A549 (cell line): ENCODE measurements around the gene VSTM4. TPM values are rescaled to one million over a fixed set of nuclear protein-coding genes. Genes with fewer than 3 reads are reported as not detected.

Experiments
- CEBPB ChIP-seq, 2 experiments: fragments of >200 bp in 1 of 2; sonication (Bioruptor Twin) in 1 of 2; formaldehyde crosslinking in 1 of 2; IDR thresholded peaks; 2 replicates each; pipeline ENCODE4 v1.6.1; 2012 to 2016
- FOXS1 ChIP-seq: fragments of 250-450 bp; sonication (Bioruptor Pico); IDR thresholded peaks from 2 replicates; pipeline ENCODE4 v1.5.0; 2020; ENCODE audit warnings: mild to moderate bottlenecking, moderate library complexity
- MYC ChIP-seq: IDR thresholded peaks from 2 replicates; pipeline ENCODE4 v1.6.1; 2012; ENCODE audit warnings: mild to moderate bottlenecking, inconsistent platforms, low read length, improper control_type of control experiment, borderline replicate concordance
- ZC3H11A ChIP-seq: fragments of 450-650 bp; IDR thresholded peaks from 2 replicates; pipeline ENCODE4 v1.6.1; 2014; ENCODE audit warnings: antibody characterized with exemption, mild to moderate bottlenecking
- ZSCAN20 ChIP-seq: fragments of 250-450 bp; sonication (Bioruptor Pico); IDR thresholded peaks from 2 replicates; pipeline ENCODE4 v1.8.0; 2022; ENCODE audit warnings: mild to moderate bottlenecking, moderate library complexity
- polyA plus RNA-seq, 4 experiments: library from polyadenylated mRNA; depleted of rRNA in 3 of 4; stranded (reverse); fragments of >200 nt; fragmentation: RNase III in 1 of 4; extraction: RNeasy Plus Mini Kit Qiagen cat#74134 plus additional on column Dnase treatment in 1 of 4; gene quantifications; 2 replicates in 3 of 4; 3 replicates in 1 of 4; pipeline ENCODE4 v1.2.3, GENCODE V29; 2011 to 2017
- small RNA-seq, 6 experiments: library from RNA; depleted of rRNA; stranded (forward); fragments of <200 nt; gene quantifications; one replicate each; pipeline ENCODE3, GENCODE V24; 2012

Gene VSTM4
- polyA plus RNA-seq, 2 of the 4 experiments (the other 2 are of a cell fraction) = 0.18 to 0.53 TPM

DNA sequence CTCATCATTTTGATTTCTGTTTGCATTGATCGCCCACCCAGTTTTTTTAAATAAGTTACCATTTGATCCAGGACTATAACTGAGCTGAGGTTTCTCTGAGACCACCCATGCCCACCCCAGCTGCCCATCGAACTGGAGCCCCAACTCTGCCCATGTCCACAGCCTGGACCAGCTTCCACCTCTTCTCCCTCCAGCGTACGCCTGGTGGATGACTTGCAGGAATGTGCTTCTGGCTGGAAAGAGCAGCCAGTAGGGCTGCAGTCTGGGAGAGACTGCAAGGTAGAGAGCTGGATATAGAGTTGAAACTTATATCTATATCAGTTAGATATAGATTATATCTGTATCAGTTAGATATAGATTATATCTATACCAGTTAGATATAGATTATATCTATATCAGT lies 149.9 kb downstream of the VSTM4 start (continued):
- TF ChIP-seq MYC (no peak), ZC3H11A (no peak), ZSCAN20 (CRISPR knock-in tag) (no peak), CEBPB (IDR thresholded peaks at IDR 0.05) (no peak), FOXS1 (CRISPR knock-in tag) (no peak)

Small RNAs within 50 kb of the gene (small RNA-seq; reads per million reads assigned to genes)
- gene MIR4294 = 0 reads per million in 6 experiments

Other genes with a start within 250 kb of the VSTM4 start
- not detected in 2 replicates for gene LRRC18, start 175.7 kb downstream of the VSTM4 start, polyA plus RNA-seq (2011; rRNA removed)
- gene LRRC18, start 175.7 kb downstream of the VSTM4 start, polyA plus RNA-seq (2017; fragmentation: RNase III; extraction: RNeasy Plus Mini Kit Qiagen cat#74134 plus additional on column Dnase treatment) = not detected in 3 replicates
- gene FAM170B, start 18.5 kb upstream of the VSTM4 start, polyA plus RNA-seq (2011; rRNA removed) = not detected in 2 replicates
- not detected in 3 replicates for gene FAM170B, start 18.5 kb upstream of the VSTM4 start, polyA plus RNA-seq (2017; fragmentation: RNase III; extraction: RNeasy Plus Mini Kit Qiagen cat#74134 plus additional on column Dnase treatment)
- gene TMEM273, start 72.9 kb upstream of the VSTM4 start, polyA plus RNA-seq (2011; rRNA removed) = not detected in 2 replicates
- not detected in 3 replicates for gene TMEM273, start 72.9 kb upstream of the VSTM4 start, polyA plus RNA-seq (2017; fragmentation: RNase III; extraction: RNeasy Plus Mini Kit Qiagen cat#74134 plus additional on column Dnase treatment)
- gene C10orf71, start 183.6 kb upstream of the VSTM4 start, polyA plus RNA-seq (2011; rRNA removed) = not detected in 2 replicates
- not detected in 3 replicates for gene C10orf71, start 183.6 kb upstream of the VSTM4 start, polyA plus RNA-seq (2017; fragmentation: RNase III; extraction: RNeasy Plus Mini Kit Qiagen cat#74134 plus additional on column Dnase treatment)